ENCODE data around the gene AK1.

Gene AK1

DNA sequence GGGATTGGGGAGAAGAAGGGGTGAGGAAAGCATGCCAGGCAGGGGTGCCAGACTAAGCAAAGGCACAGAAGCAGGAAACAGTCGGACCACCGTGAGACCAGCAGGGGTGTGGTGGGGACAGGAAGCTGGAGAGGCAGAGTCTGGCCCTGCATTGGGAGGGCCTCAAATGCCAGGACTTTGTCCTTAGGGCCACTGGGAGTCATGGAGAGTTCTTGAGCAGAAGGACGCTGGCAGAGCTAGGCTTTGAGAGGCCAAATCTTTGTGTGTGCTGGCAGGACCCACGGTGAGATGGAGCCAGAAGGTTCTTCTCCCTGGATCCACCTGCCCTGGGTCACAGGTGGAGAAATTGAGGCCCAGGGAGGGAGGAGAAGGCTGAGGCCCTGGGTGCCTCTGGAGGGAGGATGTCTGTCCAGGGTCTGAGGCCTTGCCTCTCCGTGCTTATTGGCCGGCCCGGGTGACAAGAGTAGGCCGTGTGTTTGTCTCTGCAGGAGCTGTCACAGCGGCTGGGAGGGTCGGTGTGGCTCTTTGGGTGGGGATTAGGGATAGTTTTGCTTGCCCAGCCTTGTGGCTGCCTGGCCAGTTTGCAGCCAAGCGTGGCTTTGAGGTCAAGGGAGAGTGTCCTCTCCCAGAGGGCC, 21.3 kb downstream of the AK1 start:
- Histone ChIP-seq H3K9ac (ENCODE audit: low read depth, low read length) (no peak overlapping the region), H3K27ac (ENCODE audit: low read depth, low read length) (no peak overlapping the region), H3K36me3 (ENCODE audit: control insufficient read depth, insufficient read depth, low read length) (no peaks in the 10 kb centered on the region), H3K4me1 (ENCODE audit: control insufficient read depth, insufficient read depth, low read length) (no peaks in the 10 kb centered on the region), H3K4me3 (ENCODE audit: low read depth, low read length) (no peak overlapping the region), H3K9me3 (ENCODE audit: control insufficient read depth, insufficient read depth, low read length) (no peaks in the 10 kb centered on the region), H3K27me3 (ENCODE audit: control insufficient read depth, insufficient read depth, low read length) (no peaks in the 10 kb centered on the region)

DNA sequence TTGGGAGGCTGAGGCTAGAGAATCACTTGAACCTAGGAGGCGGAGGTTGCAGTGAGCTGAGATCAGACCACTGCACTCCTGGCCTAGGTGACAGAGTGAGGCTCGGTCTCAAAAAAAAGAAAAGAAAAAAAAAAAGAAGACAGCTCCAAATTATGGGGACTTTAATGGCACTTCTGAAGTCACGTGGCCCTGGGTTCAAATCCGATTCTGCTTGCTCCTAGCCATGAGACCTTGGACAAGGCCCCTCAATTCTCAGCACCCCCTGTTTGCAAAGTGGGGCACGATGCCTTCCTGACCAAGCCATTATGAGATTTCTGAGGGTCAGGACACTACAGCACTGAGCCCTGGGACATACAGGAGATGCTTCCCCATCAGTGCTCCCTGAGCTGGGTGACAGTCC, 22.0 kb downstream of the AK1 start:
- no peak overlapping the region for H3K27ac ChIP-seq (ENCODE audit: low read depth, low read length)

DNA sequence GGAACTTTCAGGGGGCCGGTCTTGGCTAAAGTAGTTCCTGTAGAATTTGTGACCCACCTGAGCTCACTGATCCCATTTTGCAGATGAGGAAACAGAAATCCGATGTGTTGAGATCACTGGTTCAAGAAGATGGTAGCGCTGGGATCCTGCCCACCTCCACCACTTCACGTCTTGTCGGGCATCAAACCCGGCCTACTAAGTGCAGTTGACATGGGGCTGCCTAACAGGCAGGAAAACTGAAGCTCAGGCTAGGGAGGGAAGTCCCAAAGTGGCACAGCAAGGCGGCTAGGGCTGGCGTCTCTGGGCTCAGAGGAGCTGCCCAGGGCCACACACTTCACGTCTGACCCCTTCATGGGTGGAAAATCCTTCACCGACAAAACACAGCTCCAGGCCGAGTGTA, 22.5 kb downstream of the AK1 start:
- no peaks in the 10 kb centered on the region for H3K27me3 ChIP-seq (ENCODE audit: control insufficient read depth, insufficient read depth, low read length)
- no peaks in the 10 kb centered on the region for H3K9me3 ChIP-seq (ENCODE audit: control insufficient read depth, insufficient read depth, low read length)
- H3K27ac ChIP-seq (ENCODE audit: low read depth, low read length), result no peak overlapping the region
- no peaks in the 10 kb centered on the region for H3K4me1 ChIP-seq (ENCODE audit: control insufficient read depth, insufficient read depth, low read length)
- no peak overlapping the region for H3K4me3 ChIP-seq (ENCODE audit: low read depth, low read length)
- H3K9ac ChIP-seq (ENCODE audit: low read depth, low read length), result no peak overlapping the region
- H3K36me3 ChIP-seq (ENCODE audit: control insufficient read depth, insufficient read depth, low read length), result no peaks in the 10 kb centered on the region

More for the DNA sequence above, 22.0 kb downstream of the AK1 start:
- Histone ChIP-seq H3K27me3 (ENCODE audit: control insufficient read depth, insufficient read depth, low read length) (no peaks in the 10 kb centered on the region), H3K36me3 (ENCODE audit: control insufficient read depth, insufficient read depth, low read length) (no peaks in the 10 kb centered on the region), H3K4me3 (ENCODE audit: low read depth, low read length) (no peak overlapping the region), H3K9me3 (ENCODE audit: control insufficient read depth, insufficient read depth, low read length) (no peaks in the 10 kb centered on the region), H3K4me1 (ENCODE audit: control insufficient read depth, insufficient read depth, low read length) (no peaks in the 10 kb centered on the region), H3K9ac (ENCODE audit: low read depth, low read length) (no peak overlapping the region)

DNA sequence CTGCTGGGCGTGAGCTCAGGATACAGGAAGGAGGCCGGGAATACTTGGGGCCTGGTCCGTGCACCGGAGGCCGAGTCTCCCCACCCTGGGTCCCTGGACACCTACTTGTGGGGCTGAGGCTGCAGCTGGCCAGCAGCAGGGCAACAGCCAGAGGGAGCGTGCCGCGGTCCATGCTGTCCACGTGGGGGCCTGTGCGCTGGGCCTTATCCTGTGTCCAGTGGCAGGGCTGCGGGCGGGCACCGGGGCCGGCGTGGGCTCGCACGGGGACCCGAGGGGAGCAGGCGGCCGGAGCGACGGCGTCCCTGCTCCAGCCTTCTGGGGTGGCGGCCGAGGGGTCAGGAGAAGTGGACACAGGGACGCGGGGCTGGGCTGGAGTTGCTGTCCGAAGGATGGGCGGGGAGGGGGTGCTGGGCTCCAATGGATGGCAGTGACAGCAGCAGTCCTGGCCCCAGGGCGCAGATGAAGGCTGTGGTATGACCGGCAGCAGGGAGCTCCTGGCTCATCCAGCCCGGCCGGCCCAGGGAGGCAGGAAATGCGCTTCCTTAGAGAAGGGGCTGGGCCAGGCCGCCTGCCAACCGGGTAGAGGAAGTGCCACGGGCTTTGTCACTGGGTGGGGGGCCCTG, 23.2 kb downstream of the AK1 start, which contains the start of gene ENG:
TSS of gene ENG (minus strand) at position 475 of the 623 bp plus-strand sequence. CDS start at position 172, 303 bp downstream.
- Histone ChIP-seq H3K4me1 (ENCODE audit: control insufficient read depth, insufficient read depth, low read length) (no peaks in the 10 kb centered on the region), H3K9ac (ENCODE audit: low read depth, low read length) (no peak within 1 kb of the TSS), H3K36me3 (ENCODE audit: control insufficient read depth, insufficient read depth, low read length) (no peaks in the 10 kb centered on the region), H3K27ac (ENCODE audit: low read depth, low read length) (no peak within 1 kb of the TSS), H3K9me3 (ENCODE audit: control insufficient read depth, insufficient read depth, low read length) (no peaks in the 10 kb centered on the region), H3K27me3 (ENCODE audit: control insufficient read depth, insufficient read depth, low read length) (no peaks in the 10 kb centered on the region), H3K4me3 (ENCODE audit: low read depth, low read length) (no peak within 1 kb of the TSS)

DNA sequence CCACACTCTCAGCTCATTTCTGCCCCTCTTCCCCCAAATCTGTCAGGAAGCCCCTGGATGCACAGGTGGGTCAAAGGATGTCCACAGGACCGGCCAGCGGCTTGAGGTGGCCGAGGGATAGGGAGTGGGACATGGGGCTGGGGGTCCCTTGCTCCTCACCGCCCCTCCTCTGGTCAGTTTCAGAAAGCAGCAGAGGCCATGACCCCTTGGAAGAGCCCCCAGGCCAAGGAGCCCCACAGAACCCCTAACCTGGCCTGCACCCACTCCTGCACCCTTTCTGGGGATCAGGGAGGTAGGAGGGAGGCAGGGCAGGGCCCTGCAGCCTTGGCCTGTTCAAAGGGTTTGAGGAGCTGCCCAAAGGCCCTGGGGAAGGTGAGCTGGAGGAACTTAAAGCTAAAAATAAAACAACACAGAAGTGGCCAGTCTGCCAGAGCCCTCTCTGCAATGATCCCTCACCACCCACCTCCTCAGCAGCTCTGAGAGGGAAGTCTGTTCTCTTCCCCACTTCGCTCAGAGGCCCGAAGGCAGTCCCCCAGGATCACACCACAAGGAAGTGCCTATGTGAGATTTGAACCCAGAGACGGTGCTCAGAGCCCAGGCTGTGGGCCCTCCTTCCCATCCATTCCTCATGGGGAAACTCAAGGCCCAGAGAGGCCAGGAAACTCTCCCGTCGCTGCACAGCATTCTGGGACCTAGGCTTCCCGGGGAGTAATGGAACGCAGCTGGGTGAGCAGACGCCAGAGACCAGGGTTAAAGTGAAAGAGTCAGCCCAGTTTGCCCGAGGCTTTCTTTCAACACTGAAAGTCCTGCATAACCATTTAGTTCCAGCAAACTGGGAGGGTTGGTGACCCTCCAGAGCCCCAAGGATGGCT, 23.9 kb downstream of the AK1 start:
- Histone ChIP-seq H3K36me3 (ENCODE audit: control insufficient read depth, insufficient read depth, low read length) (no peaks in the 10 kb centered on the region), H3K4me3 (ENCODE audit: low read depth, low read length) (no peak overlapping the region), H3K27me3 (ENCODE audit: control insufficient read depth, insufficient read depth, low read length) (no peaks in the 10 kb centered on the region), H3K4me1 (ENCODE audit: control insufficient read depth, insufficient read depth, low read length) (no peaks in the 10 kb centered on the region), H3K9ac (ENCODE audit: low read depth, low read length) (no peak overlapping the region), H3K27ac (ENCODE audit: low read depth, low read length) (no peak overlapping the region), H3K9me3 (ENCODE audit: control insufficient read depth, insufficient read depth, low read length) (no peaks in the 10 kb centered on the region)

DNA sequence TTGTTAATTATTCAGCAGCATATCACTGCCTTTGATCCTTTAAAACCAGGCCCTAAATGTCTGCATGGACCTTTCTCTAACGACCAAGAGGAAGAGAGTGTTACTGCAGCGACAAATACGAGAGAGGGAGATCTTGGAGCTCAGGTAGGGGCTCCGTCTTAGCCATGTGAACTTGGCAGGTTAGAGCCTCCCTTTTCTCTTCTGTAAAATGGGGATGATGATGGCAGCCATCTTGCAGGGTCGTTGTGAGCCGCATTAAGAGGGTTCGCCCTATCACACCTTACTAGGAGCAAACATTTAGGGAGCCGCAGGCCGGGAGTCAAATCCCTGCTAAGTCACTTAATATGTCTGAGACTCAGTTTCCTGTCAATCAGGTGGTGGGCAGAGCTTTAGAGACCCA, 24.6 kb downstream of the AK1 start:
- Histone ChIP-seq H3K27me3 (ENCODE audit: control insufficient read depth, insufficient read depth, low read length) (no peaks in the 10 kb centered on the region), H3K9ac (ENCODE audit: low read depth, low read length) (no peak overlapping the region), H3K4me1 (ENCODE audit: control insufficient read depth, insufficient read depth, low read length) (no peaks in the 10 kb centered on the region), H3K4me3 (ENCODE audit: low read depth, low read length) (no peak overlapping the region), H3K36me3 (ENCODE audit: control insufficient read depth, insufficient read depth, low read length) (no peaks in the 10 kb centered on the region), H3K27ac (ENCODE audit: low read depth, low read length) (no peak overlapping the region), H3K9me3 (ENCODE audit: control insufficient read depth, insufficient read depth, low read length) (no peaks in the 10 kb centered on the region)

DNA sequence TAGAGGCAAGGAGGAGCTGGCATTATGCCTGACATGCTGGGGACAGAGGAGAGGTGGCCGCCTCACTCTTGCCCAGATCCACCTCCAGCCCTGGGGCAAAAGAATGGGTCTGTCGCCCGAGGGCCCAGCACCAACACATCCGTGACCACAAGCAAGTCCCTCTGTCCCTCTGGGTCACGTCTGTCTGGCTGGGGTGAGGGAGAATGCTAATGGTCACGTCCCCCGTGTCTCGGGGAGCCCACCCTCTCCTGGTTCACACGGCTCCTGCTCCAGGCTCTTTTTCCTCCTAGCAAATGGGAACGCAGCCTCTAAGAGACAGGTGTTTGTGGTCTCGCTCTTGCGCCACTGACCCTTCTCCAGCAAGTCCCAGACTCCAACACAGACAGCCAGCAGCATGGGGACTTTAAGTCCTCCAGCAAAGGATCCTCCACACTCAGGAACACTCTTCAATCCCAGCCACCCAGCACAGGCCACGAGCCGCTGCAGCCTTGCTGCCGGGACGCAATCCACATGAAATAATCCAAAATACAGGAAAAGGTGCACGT, 27.1 kb downstream of the AK1 start:
- Histone ChIP-seq H3K27ac (ENCODE audit: low read depth, low read length) (no peak overlapping the region), H3K9me3 (ENCODE audit: control insufficient read depth, insufficient read depth, low read length) (no peaks in the 10 kb centered on the region), H3K4me1 (ENCODE audit: control insufficient read depth, insufficient read depth, low read length) (peaks cover under 1% of the 10 kb centered on the region; the same call in 1 of the 2 replicates), H3K4me3 (ENCODE audit: low read depth, low read length) (no peak overlapping the region), H3K9ac (ENCODE audit: low read depth, low read length) (no peak overlapping the region), H3K27me3 (ENCODE audit: control insufficient read depth, insufficient read depth, low read length) (no peaks in the 10 kb centered on the region), H3K36me3 (ENCODE audit: control insufficient read depth, insufficient read depth, low read length) (no peaks in the 10 kb centered on the region)

DNA sequence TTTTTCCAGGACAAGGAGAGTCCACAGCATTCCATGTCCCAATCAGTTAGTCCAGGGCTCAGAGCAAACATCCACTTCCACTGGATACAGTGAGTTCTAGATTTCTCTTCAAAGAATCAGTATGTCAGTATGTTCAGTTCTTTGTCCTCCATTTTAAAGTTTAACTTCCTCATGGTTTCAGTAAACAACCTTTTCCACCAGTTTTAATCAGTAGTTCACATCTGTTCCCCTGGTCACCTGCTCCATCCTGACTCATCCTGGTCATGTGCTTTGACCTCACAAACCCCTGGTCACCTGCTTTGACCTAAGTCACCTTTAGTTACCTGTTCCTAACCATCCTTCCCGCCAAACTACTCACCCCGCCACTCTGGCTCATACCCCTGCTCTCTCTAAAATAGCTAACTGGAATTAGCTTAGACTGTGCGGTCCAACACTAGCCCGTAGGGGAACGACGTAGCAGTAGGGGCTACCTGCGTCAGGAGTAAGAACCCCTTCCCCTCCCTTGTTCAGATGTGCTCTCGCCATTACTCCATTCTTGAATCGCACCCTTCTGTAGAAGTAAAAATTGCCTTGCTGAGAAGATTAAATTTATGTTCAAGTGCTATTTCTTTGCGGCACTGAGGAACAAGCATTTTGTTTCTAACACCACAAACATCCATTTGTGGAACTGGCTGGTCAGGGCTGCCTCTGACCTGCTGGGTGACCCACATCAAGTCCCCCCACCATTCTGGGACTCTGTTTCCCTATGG, 28.5 kb downstream of the AK1 start:
- no peak overlapping the region for H3K9ac ChIP-seq (ENCODE audit: low read depth, low read length)
- no peaks in the 10 kb centered on the region for H3K27me3 ChIP-seq (ENCODE audit: control insufficient read depth, insufficient read depth, low read length)
- no peak overlapping the region for H3K4me3 ChIP-seq (ENCODE audit: low read depth, low read length)
- peaks cover 10% of the 10 kb centered on the region for H3K4me1 ChIP-seq (ENCODE audit: control insufficient read depth, insufficient read depth, low read length)
- H3K9me3 ChIP-seq (ENCODE audit: control insufficient read depth, insufficient read depth, low read length), result no peaks in the 10 kb centered on the region
- no peak overlapping the region for H3K27ac ChIP-seq (ENCODE audit: low read depth, low read length)
- H3K36me3 ChIP-seq (ENCODE audit: control insufficient read depth, insufficient read depth, low read length), result no peaks in the 10 kb centered on the region

DNA sequence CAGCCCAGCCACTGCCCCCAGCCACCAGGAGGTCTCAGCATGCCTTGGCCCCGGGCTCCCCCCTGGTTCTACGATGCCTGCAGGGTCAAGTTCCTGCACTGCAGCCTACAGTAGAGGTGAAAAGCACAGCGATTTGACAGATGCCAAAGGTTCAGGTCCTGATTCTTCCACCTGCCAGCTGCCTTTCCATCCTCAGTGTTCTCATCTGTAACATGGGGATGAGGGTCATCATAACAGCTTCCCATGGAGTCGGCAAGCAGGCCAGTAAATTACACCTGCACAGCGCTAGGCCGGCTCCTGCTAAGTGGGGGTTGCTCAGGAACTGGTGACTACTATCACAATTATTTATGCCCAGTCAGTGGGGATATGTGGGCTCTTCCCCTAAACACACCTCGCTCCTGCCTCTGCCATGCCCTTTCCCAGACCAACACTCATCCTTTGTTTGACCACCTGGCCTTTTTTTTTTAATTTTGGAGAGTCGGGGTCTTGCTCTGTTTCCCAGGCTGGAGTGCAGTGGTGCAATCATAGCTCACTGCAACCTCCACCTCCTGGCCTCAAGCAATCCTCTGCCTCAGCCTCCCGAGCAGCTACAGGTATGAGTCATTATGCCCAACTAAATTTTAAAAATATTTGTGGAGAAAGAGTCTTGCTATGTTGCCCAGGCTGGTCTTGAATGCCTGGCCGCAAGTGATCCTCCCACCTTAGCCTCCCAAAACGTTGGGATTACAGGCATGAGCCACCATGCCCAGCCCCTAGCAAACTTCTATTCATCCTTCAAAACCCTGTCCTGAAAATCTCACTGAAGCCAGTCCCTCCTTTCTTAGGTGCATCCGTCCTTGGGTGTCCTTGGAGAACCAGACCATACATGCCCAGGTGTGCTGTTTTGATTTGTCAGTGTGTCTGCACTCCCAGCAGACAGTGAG, 29.4 kb downstream of the AK1 start:
- Histone ChIP-seq H3K9me3 (ENCODE audit: control insufficient read depth, insufficient read depth, low read length) (no peaks in the 10 kb centered on the region), H3K27ac (ENCODE audit: low read depth, low read length) (no peak overlapping the region), H3K4me1 (ENCODE audit: control insufficient read depth, insufficient read depth, low read length) (peaks cover 10% of the 10 kb centered on the region), H3K9ac (ENCODE audit: low read depth, low read length) (no peak overlapping the region), H3K27me3 (ENCODE audit: control insufficient read depth, insufficient read depth, low read length) (no peaks in the 10 kb centered on the region), H3K36me3 (ENCODE audit: control insufficient read depth, insufficient read depth, low read length) (no peaks in the 10 kb centered on the region), H3K4me3 (ENCODE audit: low read depth, low read length) (no peak overlapping the region)

DNA sequence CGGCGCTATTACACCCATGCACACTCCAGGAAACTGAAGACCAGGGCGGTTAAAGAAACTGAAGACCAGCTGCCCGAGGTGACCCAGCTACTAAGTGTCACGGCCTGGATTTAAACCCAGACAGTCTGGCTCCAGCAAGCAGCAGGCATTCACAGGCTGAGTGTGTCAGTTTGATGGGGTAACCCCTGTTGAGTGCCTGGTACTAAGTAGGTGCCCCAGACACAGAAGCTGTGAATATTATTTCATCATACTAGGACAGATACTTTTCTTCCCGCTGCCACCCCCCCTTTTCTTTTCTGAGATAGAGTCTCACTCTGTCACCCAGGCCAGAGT, 30.3 kb downstream of the AK1 start:
- H3K27me3 ChIP-seq (ENCODE audit: control insufficient read depth, insufficient read depth, low read length), result no peaks in the 10 kb centered on the region
- H3K9ac ChIP-seq (ENCODE audit: low read depth, low read length), result no peak overlapping the region
- H3K4me3 ChIP-seq (ENCODE audit: low read depth, low read length), result no peak overlapping the region

More for the DNA sequence above, 30.3 kb downstream of the AK1 start:
- H3K36me3 ChIP-seq (ENCODE audit: control insufficient read depth, insufficient read depth, low read length), result no peaks in the 10 kb centered on the region
- H3K4me1 ChIP-seq (ENCODE audit: control insufficient read depth, insufficient read depth, low read length), result peaks cover 10% of the 10 kb centered on the region
- no peak overlapping the region for H3K27ac ChIP-seq (ENCODE audit: low read depth, low read length)
- no peaks in the 10 kb centered on the region for H3K9me3 ChIP-seq (ENCODE audit: control insufficient read depth, insufficient read depth, low read length)

Data from HUES48 (cell line).